Measurements from ENCODE around the gene TUBAL3. TPM values are rescaled to one million over a fixed set of nuclear protein-coding genes. Genes with fewer than 3 reads are reported as not detected.
A peak's percentile ranks its signal among the peaks of the same experiment; 100 is the strongest.

TUBAL3 gene
- 0.67 and 0.74 TPM in 2 replicates for polyA plus RNA-seq (2013)

DNA sequence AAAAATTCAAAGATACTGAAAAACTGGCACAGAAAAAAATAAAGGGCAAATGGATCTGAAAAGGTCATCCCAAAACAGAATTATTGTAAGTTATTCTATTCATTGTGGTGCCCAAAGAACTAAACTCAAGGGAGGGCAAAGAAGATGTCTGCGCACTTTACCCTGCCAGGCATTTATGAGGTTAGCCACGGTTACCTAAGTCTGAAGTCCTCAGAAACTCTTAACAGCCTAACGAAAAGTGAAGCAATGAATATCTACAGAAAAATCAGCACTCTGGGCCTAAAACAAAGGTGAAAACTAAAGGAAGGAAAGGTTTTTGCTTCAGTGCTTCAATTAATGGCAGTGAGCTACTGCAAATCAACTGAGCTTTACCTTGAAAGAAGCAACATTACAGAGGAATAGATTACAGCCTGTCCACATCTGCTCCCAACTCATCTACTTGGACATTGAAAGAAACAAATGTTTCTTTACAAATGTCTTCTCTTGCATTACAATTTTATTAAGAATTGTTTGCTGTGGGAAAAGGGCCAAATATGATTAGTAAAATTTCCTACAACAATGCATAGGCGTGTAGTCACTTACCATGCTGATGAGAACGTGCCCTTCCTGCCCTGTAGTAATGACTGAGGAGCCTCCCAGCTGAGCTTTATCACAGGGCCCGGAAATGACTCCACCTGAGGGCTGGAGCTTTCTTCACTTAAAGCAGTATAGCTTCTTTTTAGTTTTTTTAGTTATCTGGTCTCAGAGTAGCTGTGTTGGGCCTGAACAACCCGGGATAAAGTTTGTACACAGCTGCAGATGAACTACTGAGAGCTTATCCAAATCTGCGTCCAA lies at the start of gene TUBAL3:
Gene TUBAL3, minus strand, starts transcription at position 621 of the 834 bp plus-strand sequence. Its CDS starts 36 bp downstream, at position 585.
- Histone ChIP-seq H3K14ac (ENCODE audit: low read length) (no peak within 1 kb of the TSS), H4K91ac (ENCODE audit: low read depth, low read length) (no peak within 1 kb of the TSS), H3K79me1 (ENCODE audit: low read length) (no peaks in the 10 kb centered on the region), H3K18ac (ENCODE audit: low read length) (no peak within 1 kb of the TSS), H3K27me3 (ENCODE audit: insufficient read depth, low read length) (no peaks in the 10 kb centered on the region), H3K4ac (ENCODE audit: low read depth, low read length) (no peak within 1 kb of the TSS), H3K36me3 (ENCODE audit: control insufficient read depth in 1 of 2, insufficient read depth in 2 of 2, low read length in 2 of 2) (no peaks in the 10 kb centered on the region), H4K8ac (ENCODE audit: low read depth, low read length) (no peak within 1 kb of the TSS), H2BK5ac (ENCODE audit: low read depth, low read length, poor library complexity) (no peak within 1 kb of the TSS), H3K23ac (ENCODE audit: low read length) (no peak within 1 kb of the TSS), H3K27ac (ENCODE audit: low read depth, low read length) (no peak within 1 kb of the TSS), H4K12ac (ENCODE audit: low read depth, low read length) (no peak within 1 kb of the TSS), H3K4me3 (ENCODE audit: low read depth, low read length) (no peak within 1 kb of the TSS), H3K4me2 (ENCODE audit: low read length) (no peak within 1 kb of the TSS), H2AFZ (ENCODE audit: insufficient read depth, low read length, poor library complexity) (no peak within 1 kb of the TSS), H3K9ac (ENCODE audit: low read length) (no peak within 1 kb of the TSS), H3K79me2 (ENCODE audit: control insufficient read depth, insufficient read depth, low read length, poor library complexity) (no peaks in the 10 kb centered on the region), H2BK12ac (ENCODE audit: low read length) (no peak within 1 kb of the TSS), H2BK120ac (ENCODE audit: insufficient read depth, low read length, poor library complexity) (no peak within 1 kb of the TSS), H2AK5ac (ENCODE audit: low read length) (no peak within 1 kb of the TSS), H3K9me3 (ENCODE audit: insufficient read depth, low read depth, low read length) (peaks cover 1% of the 10 kb centered on the region), H3K4me1 (ENCODE audit: control insufficient read depth in 1 of 2, insufficient read depth in 2 of 2, low read length in 2 of 2) (no peaks in the 10 kb centered on the region)
- no peak for DNase-seq
- no CpG with 5 or more reads among the region's 8 CpGs for WGBS (ENCODE audit: extremely low coverage, insufficient coverage, insufficient read length)

- Histone ChIP-seq H3K14ac (ENCODE audit: low read length) (no peak overlapping the region), H3K4me2 (ENCODE audit: low read length) (no peak overlapping the region), H3K79me1 (ENCODE audit: low read length) (no peaks in the 10 kb centered on the region), H3K79me2 (ENCODE audit: control insufficient read depth, insufficient read depth, low read length, poor library complexity) (peaks cover 3% of the 10 kb centered on the region), H4K8ac (ENCODE audit: low read depth, low read length) (no peak overlapping the region), H2BK120ac (ENCODE audit: insufficient read depth, low read length, poor library complexity) (no peak overlapping the region), H4K91ac (ENCODE audit: low read depth, low read length) (no peak overlapping the region), H3K27me3 (ENCODE audit: insufficient read depth, low read length) (no peaks in the 10 kb centered on the region), H3K36me3 (ENCODE audit: control insufficient read depth in 1 of 2, insufficient read depth in 2 of 2, low read length in 2 of 2) (peaks cover 16 to 38% of the 10 kb centered on the region in 2 experiments), H2AK5ac (ENCODE audit: low read length) (no peak overlapping the region), H3K9ac (ENCODE audit: low read length) (no peak overlapping the region), H3K4ac (ENCODE audit: low read depth, low read length) (no peak overlapping the region), H2AFZ (ENCODE audit: insufficient read depth, low read length, poor library complexity) (no peak overlapping the region), H4K12ac (ENCODE audit: low read depth, low read length) (no peak overlapping the region), H3K27ac (ENCODE audit: low read depth, low read length) (peak overlapping the region; percentile 16), H3K18ac (ENCODE audit: low read length) (no peak overlapping the region), H2BK12ac (ENCODE audit: low read length) (no peak overlapping the region), H3K9me3 (ENCODE audit: insufficient read depth, low read depth, low read length) (no peaks in the 10 kb centered on the region), H2BK5ac (ENCODE audit: low read depth, low read length, poor library complexity) (no peak overlapping the region), H3K4me3 (ENCODE audit: low read depth, low read length) (no peak overlapping the region), H3K4me1 (ENCODE audit: control insufficient read depth in 1 of 2, insufficient read depth in 2 of 2, low read length in 2 of 2) (peaks cover 0 to 4% of the 10 kb centered on the region in 2 experiments), H3K23ac (ENCODE audit: low read length) (no peak overlapping the region)
- no peak for DNase-seq
- WGBS (ENCODE audit: extremely low coverage, insufficient coverage, insufficient read length) = no CpG with 5 or more reads among the region's 13 CpGs
These were observed 49.3 kb upstream of the TUBAL3 start for GRCh38 chr10:5453749-5454489.

DNA sequence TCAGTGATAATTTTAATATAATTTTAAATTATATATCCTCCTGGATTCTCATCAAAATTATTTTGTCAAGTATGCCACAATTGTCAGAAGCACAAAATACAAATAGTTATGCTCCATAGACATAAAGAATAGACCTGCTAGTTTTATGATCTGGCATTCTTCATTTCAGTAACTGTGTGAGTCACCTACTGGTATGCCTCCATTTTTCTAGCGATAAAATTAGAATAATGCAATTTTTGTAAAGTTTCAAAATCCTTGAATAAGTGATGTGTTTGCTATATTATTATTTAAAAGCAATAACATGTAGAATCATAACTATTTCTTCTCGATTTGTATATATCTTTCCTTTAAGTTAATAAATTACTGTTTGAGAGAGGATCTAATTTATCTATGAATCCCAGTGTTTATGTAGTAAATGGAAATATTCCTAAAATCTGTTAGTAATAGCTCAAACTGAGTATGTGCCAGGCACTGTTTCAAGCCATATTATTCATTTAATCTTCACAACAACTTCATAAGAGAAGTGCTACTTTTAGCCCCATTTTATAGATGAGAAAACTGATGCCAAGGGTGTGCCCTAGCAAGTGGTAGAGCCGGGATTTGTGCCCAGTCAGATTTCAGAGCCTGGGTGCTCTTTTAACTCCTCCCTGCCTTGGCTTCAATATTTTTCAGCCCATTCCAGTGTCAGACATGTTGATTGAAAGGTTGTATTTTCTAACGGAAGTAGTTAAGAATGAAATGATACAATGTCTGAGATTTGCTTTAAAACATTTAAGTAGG lies 46.2 kb upstream of the TUBAL3 start:
- Histone ChIP-seq H3K4me1 (ENCODE audit: control insufficient read depth in 1 of 2, insufficient read depth in 2 of 2, low read length in 2 of 2) (no peaks in the 10 kb centered on the region), H4K91ac (ENCODE audit: low read depth, low read length) (no peak overlapping the region), H3K23ac (ENCODE audit: low read length) (no peak overlapping the region), H2BK12ac (ENCODE audit: low read length) (no peak overlapping the region), H3K36me3 (ENCODE audit: control insufficient read depth in 1 of 2, insufficient read depth in 2 of 2, low read length in 2 of 2) (peaks cover 9 to 25% of the 10 kb centered on the region in 2 experiments), H3K27ac (ENCODE audit: low read depth, low read length) (peak overlapping the region; percentile 67), H4K12ac (ENCODE audit: low read depth, low read length) (no peak overlapping the region), H3K4me3 (ENCODE audit: low read depth, low read length) (no peak overlapping the region), H2AFZ (ENCODE audit: insufficient read depth, low read length, poor library complexity) (no peak overlapping the region), H2BK120ac (ENCODE audit: insufficient read depth, low read length, poor library complexity) (no peak overlapping the region), H2AK5ac (ENCODE audit: low read length) (no peak overlapping the region), H3K79me1 (ENCODE audit: low read length) (peaks cover 3% of the 10 kb centered on the region), H4K8ac (ENCODE audit: low read depth, low read length) (no peak overlapping the region), H3K27me3 (ENCODE audit: insufficient read depth, low read length) (no peaks in the 10 kb centered on the region), H3K79me2 (ENCODE audit: control insufficient read depth, insufficient read depth, low read length, poor library complexity) (peaks cover 10% of the 10 kb centered on the region), H3K9me3 (ENCODE audit: insufficient read depth, low read depth, low read length) (no peaks in the 10 kb centered on the region), H3K18ac (ENCODE audit: low read length) (no peak overlapping the region), H2BK5ac (ENCODE audit: low read depth, low read length, poor library complexity) (no peak overlapping the region), H3K4me2 (ENCODE audit: low read length) (peak overlapping the region; percentile 57), H3K14ac (ENCODE audit: low read length) (no peak overlapping the region), H3K9ac (ENCODE audit: low read length) (no peak overlapping the region), H3K4ac (ENCODE audit: low read depth, low read length) (peak overlapping the region; percentile 43)
- peak in 1 of 2 donors; percentile 69 for DNase-seq
- WGBS (ENCODE audit: extremely low coverage, insufficient coverage, insufficient read length) = no CpG with 5 or more reads among the region's 4 CpGs

- H2BK12ac ChIP-seq (ENCODE audit: low read length) = no peak overlapping the region
- H3K4me2 ChIP-seq (ENCODE audit: low read length) = peak overlapping the region; percentile 90
- H2BK5ac ChIP-seq (ENCODE audit: low read depth, low read length, poor library complexity) = no peak overlapping the region
- H4K8ac ChIP-seq (ENCODE audit: low read depth, low read length) = no peak overlapping the region
- H3K27ac ChIP-seq (ENCODE audit: low read depth, low read length) = peak overlapping the region; percentile 56
- H3K9me3 ChIP-seq (ENCODE audit: insufficient read depth, low read depth, low read length) = no peaks in the 10 kb centered on the region
- WGBS (ENCODE audit: extremely low coverage, insufficient coverage, insufficient read length) = no CpG with 5 or more reads among the region's 8 CpGs
- H3K4me3 ChIP-seq (ENCODE audit: low read depth, low read length) = peak overlapping the region; percentile 65
- H3K9ac ChIP-seq (ENCODE audit: low read length) = no peak overlapping the region
- H3K36me3 ChIP-seq (ENCODE audit: control insufficient read depth in 1 of 2, insufficient read depth in 2 of 2, low read length in 2 of 2) = peaks cover 7 to 22% of the 10 kb centered on the region in 2 experiments
- no peaks in the 10 kb centered on the region for H3K27me3 ChIP-seq (ENCODE audit: insufficient read depth, low read length)
- H3K18ac ChIP-seq (ENCODE audit: low read length) = no peak overlapping the region
- H3K4ac ChIP-seq (ENCODE audit: low read depth, low read length) = peak overlapping the region; percentile 86
- peaks cover 10% of the 10 kb centered on the region for H3K79me2 ChIP-seq (ENCODE audit: control insufficient read depth, insufficient read depth, low read length, poor library complexity)
- H4K12ac ChIP-seq (ENCODE audit: low read depth, low read length) = no peak overlapping the region
- no peak overlapping the region for H2AFZ ChIP-seq (ENCODE audit: insufficient read depth, low read length, poor library complexity)
- no peak overlapping the region for H2BK120ac ChIP-seq (ENCODE audit: insufficient read depth, low read length, poor library complexity)
- peaks cover 5% of the 10 kb centered on the region for H3K79me1 ChIP-seq (ENCODE audit: low read length)
- no peak overlapping the region for H3K23ac ChIP-seq (ENCODE audit: low read length)
- no peaks in the 10 kb centered on the region for H3K4me1 ChIP-seq (ENCODE audit: control insufficient read depth in 1 of 2, insufficient read depth in 2 of 2, low read length in 2 of 2)
- no peak overlapping the region for H2AK5ac ChIP-seq (ENCODE audit: low read length)
- DNase-seq = peak; percentile 71 to 78
- H4K91ac ChIP-seq (ENCODE audit: low read depth, low read length) = no peak overlapping the region
- no peak overlapping the region for H3K14ac ChIP-seq (ENCODE audit: low read length)
These were observed 45.2 kb upstream of the TUBAL3 start for GRCh38 chr10:5449823-5450222.

All from trophoblast cell (in vitro differentiated cells and primary cell).